HepG2 (cell line): ENCODE results near the gene KLK14. TPM values are rescaled to one million over a fixed set of nuclear protein-coding genes. Genes with fewer than 3 reads are reported as not detected.

Experiments used
- ATAC-seq: fragments of 200-7000 bp; cut with Tn5 transposase; 3 replicates; pipeline ENCODE4 v1.9.1; 2020; ENCODE audit warnings: mild to moderate bottlenecking, moderate library complexity
- BruUV-seq: library from RNA; stranded (reverse); fragments of 400-500 nt; replicated peaks from 2 replicates; lab custom pipeline; 2021; lab: Mats Ljungman, UMichigan
- CTCF ChIA-PET: fragments of 300-600 bp; formaldehyde crosslinking; extraction: SDS; loops from one replicate; lab custom pipeline; 2021; ENCODE audit warnings: low total read pairs, inconsistent platforms, low intra/inter-chr PET ratio; lab: Yijun Ruan, JAX
- POLR2A ChIA-PET: fragments of 350-600 bp; sonication (Branson Sonifier 250); formaldehyde crosslinking; loops from one replicate; lab custom pipeline; 2020; ENCODE audit warnings: antibody characterized with exemption, inconsistent platforms; lab: Yijun Ruan, JAX
- DNase-seq: peaks from one replicate; pipeline ENCODE4 v3.0.0-alpha.2; 2015; ENCODE audit warnings: low spot score
- FAIRE-seq: peaks from 3 replicates; lab custom pipeline; 2011; peaks lifted over from hg19 to GRCh38; lab: Jason Lieb, UNC
- H2AFZ ChIP-seq: one replicate; pipeline ENCODE4 v1.6.1; 2011; ENCODE audit warnings: low read length, inconsistent platforms
- H3K27ac ChIP-seq: fragments of 300-600 bp; 3 replicates; pipeline ENCODE4 v1.8.0; 2011; ENCODE audit warnings: mixed run types, mild to moderate bottlenecking, mixed read lengths, low read length, inconsistent platforms; ENCODE audit not compliant: insufficient read depth; ENCODE audit errors: extremely low read length
- H3K27me3 ChIP-seq, 2 experiments: fragments of 200-600 bp in 1 of 2; 2 replicates in 1 of 2; 3 replicates in 1 of 2; pipeline versions ENCODE4 v1.6.0 to v1.8.0; 2011; ENCODE audit warnings: low read length in 2 of 2, mild to moderate bottlenecking in 2 of 2, moderate library complexity in 2 of 2, inconsistent platforms in 1 of 2; ENCODE audit not compliant: insufficient read depth in 2 of 2, control insufficient read depth in 1 of 2
- H3K36me3 ChIP-seq, 2 experiments: fragments of 200-600 bp in 1 of 2; replicated peaks in 1 of 2; 2 replicates in 1 of 2; 3 replicates in 1 of 2; pipeline versions ENCODE4 v1.5.1 to v1.8.0; 2011; ENCODE audit warnings: low read length in 2 of 2, inconsistent platforms in 1 of 2; ENCODE audit not compliant: insufficient read depth in 2 of 2, control insufficient read depth in 1 of 2
- H3K4me1 ChIP-seq: 2 replicates; pipeline ENCODE4 v1.5.1; 2012; ENCODE audit warnings: low read length, inconsistent platforms; ENCODE audit not compliant: insufficient read depth
- H3K4me2 ChIP-seq: 2 replicates; pipeline ENCODE4 v1.6.0; 2011; ENCODE audit warnings: low read depth, low read length, inconsistent platforms
- H3K4me3 ChIP-seq, 3 experiments: fragments of 200-600 bp in 1 of 3; sonication (generic), shearing (Covaris generic) in 1 of 3; replicated peaks in 1 of 3; 2 replicates each; pipeline ENCODE4 v1.5.1; 2011 to 2016; ENCODE audit warnings: low read length in 3 of 3, inconsistent platforms in 2 of 3, low read depth in 2 of 3, mild to moderate bottlenecking in 2 of 3, control low read depth in 1 of 3, mixed read lengths in 1 of 3; ENCODE audit not compliant: insufficient read depth in 1 of 3
- H3K79me2 ChIP-seq: one replicate; pipeline ENCODE4 v1.6.1; 2011; ENCODE audit warnings: low read length, inconsistent platforms; ENCODE audit not compliant: insufficient read depth
- H3K9ac ChIP-seq: 2 replicates; pipeline ENCODE4 v1.6.0; 2011; ENCODE audit warnings: mild to moderate bottlenecking, low read depth, low read length, inconsistent platforms; ENCODE audit not compliant: insufficient read depth
- H3K9me3 ChIP-seq: 2 replicates; pipeline ENCODE4 v1.5.1; 2012; ENCODE audit warnings: mild to moderate bottlenecking, low read length
- H4K20me1 ChIP-seq: 2 replicates; pipeline ENCODE4 v1.6.0; 2011; ENCODE audit warnings: inconsistent platforms, mild to moderate bottlenecking, low read length, moderate library complexity; ENCODE audit not compliant: insufficient read depth
- BORCS8-MEF2B ChIP-seq: sonication (generic); formaldehyde crosslinking; IDR thresholded peaks from 2 replicates; pipeline ENCODE4 v1.8.0; 2022; ENCODE audit warnings: mild to moderate bottlenecking, missing genetic modification reagents
- DRAP1 ChIP-seq: IDR thresholded peaks from 2 replicates; pipeline ENCODE4 v1.6.1; 2016; ENCODE audit warnings: missing genetic modification reagents, missing compliant biosample characterization
- IKZF4 ChIP-seq: sonication (generic); formaldehyde crosslinking; IDR thresholded peaks from 2 replicates; pipeline ENCODE4 v1.5.1; 2020; ENCODE audit warnings: borderline replicate concordance, mild to moderate bottlenecking, low read depth, missing genetic modification reagents; ENCODE audit errors: not compliant biosample characterization
- KDM4B ChIP-seq: sonication (generic); formaldehyde crosslinking; IDR thresholded peaks from 2 replicates; pipeline ENCODE4 v1.4.0; 2020; ENCODE audit warnings: missing genetic modification reagents
- MZF1 ChIP-seq: sonication (generic); formaldehyde crosslinking; IDR thresholded peaks from 2 replicates; pipeline ENCODE4 v1.8.1; 2023; ENCODE audit warnings: mild to moderate bottlenecking, missing genetic modification reagents, borderline replicate concordance
- RBM22 ChIP-seq: fragments of 200-400 bp; formaldehyde crosslinking; optimal IDR thresholded peaks from 2 replicates; pipeline ENCODE3; 2017; ENCODE audit warnings: mild to moderate bottlenecking, low read length, moderate library complexity
- TOE1 ChIP-seq: sonication (generic); formaldehyde crosslinking; IDR thresholded peaks from 2 replicates; pipeline ENCODE4 v1.4.0; 2020; ENCODE audit warnings: mild to moderate bottlenecking, missing genetic modification reagents
- ZSCAN25 ChIP-seq: sonication (generic); formaldehyde crosslinking; IDR thresholded peaks from 2 replicates; pipeline ENCODE4 v1.8.0; 2022; ENCODE audit warnings: mild to moderate bottlenecking, missing genetic modification reagents
- WGBS: methylation state at CpG from one replicate; pipeline ENCODE4 v1.1.6; 2017; ENCODE audit warnings: low lambda C conversion rate; 5-methylcytosine and 5-hydroxymethylcytosine counted together
- in situ Hi-C: cut with HindIII; loops from 2 replicates; pipeline ENCODE4 v1.10.0; 2017; ENCODE audit warnings: low pct_unique_long_range_greater_than_20kb; ENCODE audit not compliant: extremely low pct_ligation_motif_present
- intact Hi-C: fragments of 100-400 bp; cut with micrococcal nuclease; formaldehyde crosslinking; loops from one replicate; pipeline ENCODE4 v1.10.0; 2022; ENCODE audit not compliant: unreplicated experiment
- polyA plus RNA-seq, 8 experiments: library from polyadenylated mRNA; depleted of rRNA in 3 of 8; stranded (reverse) in 7 of 8; unstranded in 1 of 8; fragments of >200 nt; fragmentation: Illumina TruSeq in 4 of 8; extraction: Trizol in 4 of 8; gene quantifications; 2 replicates each; pipeline versions ENCODE4 v1.2.1 to v1.2.3, GENCODE V29; 2011 to 2016; ENCODE audit warnings: low read depth in 4 of 8, missing spikeins in 1 of 8, mixed read lengths in 1 of 8; ENCODE audit not compliant: insufficient read depth in 1 of 8
- total RNA-seq, 5 experiments: library from RNA; depleted of rRNA; stranded (reverse); fragments of >200 nt; fragmentation: Illumina TruSeq; extraction: Trizol; gene quantifications; 2 replicates each; pipeline ENCODE4 v1.2.3, GENCODE V29; 2016; ENCODE audit warnings: low read depth in 1 of 5
- TF ChIP-seq, protein P1 (sequence below): sonication (generic); formaldehyde crosslinking; IDR thresholded peaks from 2 replicates; pipeline ENCODE4 v1.4.0; 2020; ENCODE audit warnings: missing genetic modification reagents, borderline replicate concordance
- TF ChIP-seq, protein P2 (sequence below): sonication (generic); formaldehyde crosslinking; conservative IDR thresholded peaks from 2 replicates; pipeline ENCODE4 v1.8.0; 2022; ENCODE audit warnings: mild to moderate bottlenecking, moderate library complexity, missing genetic modification reagents

Gene KLK14
- total and polyA plus RNA-seq, 2 of the 13 experiments (the other 11 are each of a cell fraction or from before 2014, with no cell fraction given), result not detected

DNA sequence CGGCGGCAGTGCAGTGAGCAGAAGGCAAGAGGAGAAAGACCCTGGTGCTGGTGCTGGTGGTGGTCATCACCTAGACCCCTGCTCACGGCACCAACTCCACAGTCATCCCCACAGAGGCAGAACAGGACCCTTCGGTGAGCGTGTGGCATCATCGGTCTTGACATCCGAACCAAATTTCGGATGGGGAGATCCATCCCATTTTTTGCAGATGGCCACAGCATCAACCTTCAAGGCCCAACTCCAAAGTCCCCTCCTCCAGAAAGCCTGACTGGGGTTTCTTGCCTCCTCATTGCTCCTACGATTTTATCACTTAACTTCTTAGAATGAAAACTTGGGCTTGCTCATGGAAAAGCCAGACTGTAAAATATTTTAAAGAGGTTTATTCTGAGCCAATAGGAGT, 39.2 kb downstream of the KLK14 start:
- in situ Hi-C loops, result no loop called here
- H3K4me2 ChIP-seq, result no peak overlapping the region
- no peak for DNase-seq
- TF ChIP-seq, protein P1, sequence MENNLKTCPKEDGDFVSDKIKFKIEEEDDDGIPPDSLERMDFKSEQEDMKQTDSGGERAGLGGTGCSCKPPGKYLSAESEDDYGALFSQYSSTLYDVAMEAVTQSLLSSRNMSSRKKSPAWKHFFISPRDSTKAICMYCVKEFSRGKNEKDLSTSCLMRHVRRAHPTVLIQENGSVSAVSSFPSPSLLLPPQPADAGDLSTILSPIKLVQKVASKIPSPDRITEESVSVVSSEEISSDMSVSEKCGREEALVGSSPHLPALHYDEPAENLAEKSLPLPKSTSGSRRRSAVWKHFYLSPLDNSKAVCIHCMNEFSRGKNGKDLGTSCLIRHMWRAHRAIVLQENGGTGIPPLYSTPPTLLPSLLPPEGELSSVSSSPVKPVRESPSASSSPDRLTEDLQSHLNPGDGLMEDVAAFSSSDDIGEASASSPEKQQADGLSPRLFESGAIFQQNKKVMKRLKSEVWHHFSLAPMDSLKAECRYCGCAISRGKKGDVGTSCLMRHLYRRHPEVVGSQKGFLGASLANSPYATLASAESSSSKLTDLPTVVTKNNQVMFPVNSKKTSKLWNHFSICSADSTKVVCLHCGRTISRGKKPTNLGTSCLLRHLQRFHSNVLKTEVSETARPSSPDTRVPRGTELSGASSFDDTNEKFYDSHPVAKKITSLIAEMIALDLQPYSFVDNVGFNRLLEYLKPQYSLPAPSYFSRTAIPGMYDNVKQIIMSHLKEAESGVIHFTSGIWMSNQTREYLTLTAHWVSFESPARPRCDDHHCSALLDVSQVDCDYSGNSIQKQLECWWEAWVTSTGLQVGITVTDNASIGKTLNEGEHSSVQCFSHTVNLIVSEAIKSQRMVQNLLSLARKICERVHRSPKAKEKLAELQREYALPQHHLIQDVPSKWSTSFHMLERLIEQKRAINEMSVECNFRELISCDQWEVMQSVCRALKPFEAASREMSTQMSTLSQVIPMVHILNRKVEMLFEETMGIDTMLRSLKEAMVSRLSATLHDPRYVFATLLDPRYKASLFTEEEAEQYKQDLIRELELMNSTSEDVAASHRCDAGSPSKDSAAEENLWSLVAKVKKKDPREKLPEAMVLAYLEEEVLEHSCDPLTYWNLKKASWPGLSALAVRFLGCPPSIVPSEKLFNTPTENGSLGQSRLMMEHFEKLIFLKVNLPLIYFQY (CRISPR knock-in tag), result no peak
- TF ChIP-seq RBM22 (no peak), MZF1 (no peak), DRAP1 (CRISPR knock-in tag) (no peak), TOE1 (no peak), BORCS8-MEF2B (CRISPR knock-in tag) (no peak), IKZF4 (CRISPR knock-in tag) (no peak), ZSCAN25 (CRISPR knock-in tag) (no peak), KDM4B (CRISPR knock-in tag) (no peak)
- TF ChIP-seq, protein P2, sequence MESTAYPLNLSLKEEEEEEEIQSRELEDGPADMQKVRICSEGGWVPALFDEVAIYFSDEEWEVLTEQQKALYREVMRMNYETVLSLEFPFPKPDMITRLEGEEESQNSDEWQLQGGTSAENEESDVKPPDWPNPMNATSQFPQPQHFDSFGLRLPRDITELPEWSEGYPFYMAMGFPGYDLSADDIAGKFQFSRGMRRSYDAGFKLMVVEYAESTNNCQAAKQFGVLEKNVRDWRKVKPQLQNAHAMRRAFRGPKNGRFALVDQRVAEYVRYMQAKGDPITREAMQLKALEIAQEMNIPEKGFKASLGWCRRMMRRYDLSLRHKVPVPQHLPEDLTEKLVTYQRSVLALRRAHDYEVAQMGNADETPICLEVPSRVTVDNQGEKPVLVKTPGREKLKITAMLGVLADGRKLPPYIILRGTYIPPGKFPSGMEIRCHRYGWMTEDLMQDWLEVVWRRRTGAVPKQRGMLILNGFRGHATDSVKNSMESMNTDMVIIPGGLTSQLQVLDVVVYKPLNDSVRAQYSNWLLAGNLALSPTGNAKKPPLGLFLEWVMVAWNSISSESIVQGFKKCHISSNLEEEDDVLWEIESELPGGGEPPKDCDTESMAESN (CRISPR knock-in tag), result no peak
- TF ChIP-seq, all 625 proteins: peak for 0
- ChIA-PET POLR2A (no interaction called here), CTCF (no interaction called here)
- no TSS peak for BruUV-seq
- Histone ChIP-seq H3K4me3 (no peak overlapping the region), H3K36me3 (no peaks in the 10 kb centered on the region), H2AFZ (no peak overlapping the region), H3K4me1 (no peaks in the 10 kb centered on the region), H3K27ac (no peak overlapping the region), H3K9ac (no peak overlapping the region), H3K79me2 (no peaks in the 10 kb centered on the region), H4K20me1 (no peaks in the 10 kb centered on the region), H3K27me3 (no peaks in the 10 kb centered on the region), H3K9me3 (no peaks in the 10 kb centered on the region)
- FAIRE-seq (no peak), ATAC-seq (no peak)
- WGBS, result 10% methylated on average over 6 of the region's 9 CpGs
- intact Hi-C loops, result no loop called here
